ENCODE results near the gene PDE5A.
"Not testable (repeated sequence)": the region's sequence is repeated elsewhere in the genome, so short reads cannot be mapped to it uniquely, and the experiment has no call there.

Gene PDE5A
- 1.3 reads per million for total RNA-seq

DNA sequence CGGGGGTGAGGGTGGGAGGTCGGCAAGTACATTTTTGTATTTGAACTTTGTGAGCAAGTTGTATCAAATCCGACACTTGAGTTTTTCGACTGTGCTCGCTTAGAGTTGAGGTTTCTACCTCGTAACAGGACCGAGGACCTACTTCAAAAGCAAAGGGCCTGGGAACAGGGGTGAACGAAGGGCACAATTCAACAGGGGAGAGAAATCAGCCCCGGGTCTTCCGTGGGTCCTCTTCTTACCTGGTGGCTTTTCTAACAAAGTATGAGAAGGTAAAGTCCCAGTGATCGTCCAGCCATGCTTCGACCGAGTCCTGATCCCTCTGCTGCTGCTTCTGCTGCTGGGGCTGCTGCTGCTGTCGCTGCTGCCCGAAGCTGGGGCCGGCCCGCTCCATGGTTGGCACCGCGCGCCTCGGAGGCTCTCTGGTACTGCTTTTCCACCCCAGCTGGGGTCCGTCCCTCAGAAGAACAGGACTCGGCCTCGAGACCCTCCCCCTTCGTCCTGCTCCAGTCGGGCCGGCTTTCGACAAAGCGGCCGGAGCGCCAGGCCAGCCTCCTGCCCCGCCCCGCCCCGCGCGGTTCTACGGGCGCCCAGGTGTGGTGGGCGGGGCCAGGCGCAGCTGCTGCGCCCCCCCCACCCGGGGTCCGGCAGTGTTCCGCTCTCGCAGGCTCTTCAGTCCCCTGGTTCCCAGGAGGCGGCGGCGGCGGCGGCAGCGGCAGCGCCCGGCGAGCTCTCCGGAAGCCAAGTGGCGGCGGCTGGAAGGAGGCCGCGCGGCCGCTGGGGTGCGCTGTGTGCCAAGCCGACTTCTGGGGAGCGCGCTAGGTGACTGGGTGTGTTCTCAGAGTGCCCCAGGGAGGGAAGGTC is at the start of gene PDE5A:
Gene PDE5A, minus strand, starts transcription at position 524 of the 861 bp plus-strand sequence. Its CDS starts 133 bp downstream, at position 391.
- DNase-seq: peak; percentile 62

DNA sequence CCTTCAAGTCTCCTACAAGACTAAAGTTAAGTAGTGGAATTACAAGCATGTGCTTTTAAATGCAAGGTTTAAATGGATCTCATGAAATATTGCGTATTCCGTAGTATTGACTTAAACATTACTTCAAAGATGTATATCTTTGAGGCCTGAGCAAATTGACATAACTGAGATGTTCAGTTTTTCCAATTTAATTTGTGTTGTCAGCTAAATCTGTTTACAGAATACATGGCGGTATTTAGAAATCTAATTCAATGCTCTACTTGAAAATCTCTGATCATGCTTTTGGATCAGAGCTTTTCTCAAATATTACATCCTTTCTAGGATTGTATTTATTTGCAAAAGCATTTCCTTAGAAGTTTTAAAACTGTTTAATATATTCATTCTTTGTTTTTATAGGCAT is 47.5 kb upstream of the PDE5A start:
- no peak for DNase-seq

DNA sequence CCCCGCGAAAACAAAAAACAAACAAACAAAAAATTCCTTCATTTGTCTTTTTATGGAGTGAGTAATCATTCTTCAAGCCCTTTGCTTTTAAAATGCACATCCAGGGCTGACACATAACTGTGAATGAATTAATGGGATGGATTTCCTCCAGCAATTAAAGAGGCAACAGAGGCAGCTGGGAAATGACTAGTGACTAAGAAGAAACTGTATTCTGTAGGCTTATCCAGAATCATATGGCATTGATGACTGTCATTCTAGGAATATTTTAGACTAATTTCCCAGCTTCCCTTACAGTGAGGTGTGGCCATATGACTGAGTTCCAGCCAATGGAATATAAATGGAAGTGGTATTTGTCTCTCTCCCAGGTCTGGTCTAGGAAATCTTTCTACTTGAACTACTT is 46.8 kb upstream of the PDE5A start:
- no peak for DNase-seq

DNA sequence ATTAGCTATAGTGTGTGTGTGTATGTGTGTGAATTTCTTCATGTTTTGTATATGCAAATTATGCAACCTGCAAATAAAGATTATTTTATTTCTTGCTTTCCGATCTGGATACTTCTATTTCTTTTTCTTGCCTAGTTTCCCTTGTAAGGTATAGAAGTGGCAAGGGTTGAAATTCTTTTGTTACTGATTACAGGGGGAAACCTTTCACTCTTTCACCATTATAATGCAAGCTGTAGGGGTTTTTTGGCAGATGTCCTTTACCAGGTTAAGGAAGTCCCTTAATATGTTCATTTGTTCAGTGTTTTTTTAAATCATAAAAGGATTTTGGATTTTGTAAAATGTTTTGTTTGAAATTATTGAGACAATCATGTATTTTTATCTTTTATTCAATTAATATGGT is 44.3 kb upstream of the PDE5A start:
- DNase-seq: no peak

DNA sequence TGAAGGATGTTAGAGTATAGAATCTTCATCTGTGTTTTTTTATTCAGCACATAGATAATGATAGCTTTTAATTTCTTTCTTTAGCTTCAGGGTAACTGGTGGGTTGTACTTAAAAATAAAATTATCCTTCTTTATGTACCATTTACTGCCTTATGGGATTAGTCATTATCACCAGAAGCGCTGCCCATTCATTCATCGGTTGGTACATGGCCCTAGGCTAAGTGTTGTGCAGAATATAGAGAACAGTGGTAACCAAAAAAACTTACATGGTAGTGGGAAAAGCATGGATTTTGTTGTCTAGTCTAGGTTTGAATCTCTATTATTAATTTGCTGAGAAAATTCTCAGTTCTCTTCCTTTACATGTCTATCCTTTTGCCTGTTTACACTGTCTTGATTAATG is 43.5 kb upstream of the PDE5A start:
- no peak for DNase-seq

- no peak for DNase-seq
Measured at GRCh38 chr4:119671205-119671604, 42.6 kb upstream of the PDE5A start.

DNA sequence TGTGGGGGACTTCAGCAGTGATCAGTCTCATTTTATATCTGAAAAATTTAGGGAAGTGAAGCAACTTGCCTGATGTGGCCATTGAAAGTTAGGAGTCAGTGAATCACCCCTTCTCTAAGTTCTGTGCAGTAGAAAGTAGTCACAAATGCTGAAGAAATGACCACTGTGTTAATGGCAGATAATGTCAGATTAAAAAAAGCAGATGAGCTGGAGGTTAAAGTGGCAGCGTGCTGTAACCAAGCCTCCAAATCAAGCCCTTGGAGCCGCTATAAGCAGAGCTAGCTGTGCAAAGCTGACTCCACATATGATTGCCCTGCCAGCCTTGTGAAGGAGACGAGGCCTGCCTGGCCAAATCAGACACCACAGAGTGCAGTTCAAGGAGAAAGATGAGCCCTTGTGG is 39.2 kb upstream of the PDE5A start:
- DNase-seq: no peak

- no peak for DNase-seq
Measured at GRCh38 chr4:119666653-119667091, 38.1 kb upstream of the PDE5A start.

GRCh38 chr4:119665752-119666151 is 37.1 kb upstream of the PDE5A start:
- no peak for DNase-seq

DNA sequence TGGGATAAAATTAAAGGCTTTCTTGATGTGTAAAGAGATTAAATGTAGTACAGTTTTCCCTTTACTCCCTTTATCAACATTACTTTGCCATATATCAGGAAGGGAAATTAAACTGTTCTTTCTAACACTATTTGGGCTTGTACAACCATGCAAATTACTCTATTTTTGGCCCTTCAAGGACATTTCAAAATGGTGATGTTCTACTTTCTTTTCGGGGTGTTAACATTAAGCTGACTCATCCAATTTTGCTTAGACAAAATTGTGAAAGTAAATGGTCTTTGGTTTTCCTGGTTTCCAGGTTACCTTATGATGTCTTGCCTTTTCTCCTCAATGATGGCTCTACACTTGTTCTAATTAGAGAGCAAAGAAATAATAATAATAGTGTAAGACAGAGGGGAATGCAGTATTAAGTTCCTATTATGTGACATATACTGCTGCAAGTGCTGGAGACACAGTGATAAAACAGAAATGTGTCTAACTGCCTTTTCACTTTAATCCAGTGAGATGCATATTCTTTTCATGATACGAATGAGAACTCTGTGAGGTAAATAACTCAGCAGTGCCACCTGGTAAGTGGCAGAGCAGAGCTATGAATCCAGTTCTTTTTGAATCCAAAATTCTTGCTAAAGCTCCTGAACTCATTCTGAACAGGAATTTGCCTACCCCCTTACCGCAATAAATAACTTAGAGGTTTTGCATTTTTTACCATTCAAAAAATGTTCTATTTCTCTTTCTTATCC is 35.7 kb upstream of the PDE5A start:
- DNase-seq: no peak

DNA sequence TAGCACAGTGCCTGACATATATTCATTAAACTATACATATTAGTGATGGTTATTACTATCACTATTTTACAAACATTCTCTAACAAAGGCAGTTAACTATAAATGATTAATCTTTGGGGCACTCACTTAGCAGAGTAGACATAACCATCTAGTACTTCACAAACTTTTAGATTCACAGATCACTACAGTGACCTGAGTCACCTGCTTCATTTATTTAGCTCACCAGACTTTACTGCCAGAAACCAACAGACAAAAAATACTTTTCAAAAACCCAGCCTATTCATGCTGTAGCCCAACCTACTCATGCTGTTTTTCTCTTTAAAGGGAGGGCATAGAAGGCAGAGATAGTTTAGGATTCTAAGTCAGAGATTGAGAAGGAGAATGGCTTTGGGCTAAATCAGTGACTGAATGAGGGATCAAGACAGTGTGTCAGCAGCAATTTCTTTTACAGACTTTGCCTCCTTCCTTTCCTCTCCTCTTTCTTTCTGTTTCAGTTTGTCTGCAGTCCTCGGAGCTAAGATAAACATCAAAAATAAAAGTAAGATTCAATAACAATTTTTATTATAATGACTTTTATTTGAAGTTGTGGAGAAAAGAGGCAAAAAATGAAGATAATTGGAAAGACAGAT is 34.7 kb upstream of the PDE5A start:
- no peak for DNase-seq

- not testable (repeated sequence) for DNase-seq
Measured at GRCh38 chr4:119662612-119663011, 34.0 kb upstream of the PDE5A start.

GRCh38 chr4:119661231-119661630 is 32.6 kb upstream of the PDE5A start:
- DNase-seq: no peak

- DNase-seq: no peak
Measured at GRCh38 chr4:119659576-119659975, 31.0 kb upstream of the PDE5A start.

DNA sequence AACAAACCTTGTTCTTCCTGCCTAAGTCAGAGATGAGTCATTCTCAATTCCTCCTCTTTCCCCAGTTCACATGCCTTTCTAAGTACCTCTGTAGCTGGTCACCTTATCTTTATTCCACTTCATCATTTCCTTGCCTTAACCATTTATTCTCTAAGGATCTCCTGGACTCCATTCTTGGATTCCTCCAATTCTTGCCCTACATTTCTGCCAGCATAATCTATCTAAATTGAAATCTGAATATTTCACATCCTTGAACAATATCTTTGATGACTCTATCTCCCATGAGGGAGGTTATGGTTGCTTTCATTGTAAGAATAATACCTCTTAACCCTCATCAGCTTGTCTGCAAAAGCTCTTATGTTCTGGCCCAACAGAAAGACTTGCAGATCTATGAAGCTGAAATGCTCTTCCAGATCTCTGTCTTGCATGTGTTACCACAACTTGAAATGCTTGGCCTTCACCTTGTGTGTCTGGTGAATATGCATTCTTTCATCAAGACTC is 28.6 kb upstream of the PDE5A start:
- DNase-seq: no peak

GRCh38 chr4:119656342-119656741 is 27.7 kb upstream of the PDE5A start:
- no peak for DNase-seq

DNA sequence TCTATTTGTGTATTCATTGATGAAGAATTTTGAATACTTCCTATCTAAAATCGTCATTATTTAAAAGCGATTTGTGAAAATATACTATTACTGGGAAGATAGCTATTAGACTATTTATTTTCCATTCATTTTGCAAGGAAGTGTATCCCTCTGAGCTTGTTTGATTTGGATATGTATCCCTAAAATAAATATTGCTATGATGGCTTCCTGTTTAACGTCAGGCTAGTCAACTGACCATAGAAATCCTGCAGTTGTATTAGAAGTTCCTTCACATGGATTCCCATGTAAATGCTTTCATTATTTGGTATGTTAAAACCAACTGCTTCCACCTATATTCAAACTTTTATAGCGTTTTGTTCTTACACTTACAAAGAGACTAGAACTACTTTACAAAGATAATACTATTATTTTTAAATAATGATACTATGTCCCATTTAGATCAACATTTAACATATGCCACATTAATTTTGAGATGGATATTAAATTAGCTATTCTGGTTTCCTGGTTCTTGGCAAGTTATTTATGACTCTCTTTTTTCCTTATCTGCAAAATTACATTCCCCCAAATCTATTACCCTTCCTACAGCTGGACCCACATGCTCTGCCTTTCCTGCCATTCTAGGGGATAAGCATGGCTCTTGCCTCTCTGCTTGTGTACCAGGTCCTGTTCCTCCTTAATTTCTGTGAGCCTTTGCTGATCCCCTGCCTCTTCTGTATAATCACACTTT is 26.7 kb upstream of the PDE5A start:
- no peak for DNase-seq

DNA sequence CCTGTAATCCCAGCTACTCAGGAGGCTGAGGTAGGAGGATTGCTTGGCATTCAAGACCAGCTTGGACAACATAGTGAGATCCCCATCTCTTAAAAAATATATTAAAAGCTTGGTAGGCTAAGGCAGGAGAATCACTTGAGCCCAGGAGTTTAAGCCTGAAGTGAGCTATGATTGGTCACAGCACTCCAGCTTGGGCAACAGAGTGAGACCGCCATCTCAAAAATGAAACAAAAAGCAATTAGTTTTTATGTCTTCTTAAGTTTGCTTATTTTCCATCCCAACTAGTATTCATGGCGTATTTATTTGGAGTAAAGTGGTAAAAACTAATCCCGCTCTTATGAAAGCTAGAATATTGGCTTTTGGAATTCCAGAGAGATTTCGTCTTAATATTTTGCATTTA is 25.4 kb upstream of the PDE5A start:
- DNase-seq: no peak

DNA sequence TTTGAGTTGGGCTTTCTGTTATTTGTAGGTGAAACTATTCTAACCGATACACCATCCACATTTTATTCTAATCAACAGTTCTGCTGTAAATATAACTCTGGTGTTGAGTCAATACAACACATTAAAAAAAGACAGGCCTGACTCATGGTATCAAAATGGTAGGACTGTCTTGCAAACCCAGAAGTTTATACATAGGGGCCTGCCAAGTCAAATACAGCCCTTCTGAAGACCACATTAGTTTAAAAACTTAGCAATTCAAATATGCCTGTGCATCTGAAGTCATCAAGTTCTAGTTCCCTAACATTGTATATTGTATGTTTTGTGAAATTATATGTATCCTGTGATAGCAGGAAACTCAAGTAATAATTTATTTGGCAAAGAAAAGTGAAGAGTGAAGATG is 24.4 kb upstream of the PDE5A start:
- no peak for DNase-seq

DNA sequence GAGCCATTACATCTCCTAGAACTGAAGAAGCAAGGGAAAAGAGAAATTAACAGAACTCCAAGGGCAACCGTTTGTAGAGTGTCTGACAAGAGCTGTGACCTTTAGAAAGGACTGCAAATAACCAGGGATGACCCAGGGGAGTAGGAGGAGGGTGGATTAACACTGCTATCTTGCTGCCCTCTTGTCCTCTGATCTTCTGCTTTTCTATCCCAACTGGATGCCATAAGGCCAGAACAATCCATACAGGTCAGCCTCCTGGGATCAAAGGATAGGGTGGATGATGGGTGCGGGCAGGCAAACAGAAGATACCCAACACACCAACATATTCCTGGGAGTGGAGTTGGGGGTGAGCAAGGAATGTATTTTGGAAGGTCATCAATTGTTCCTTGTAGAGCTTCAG is 19.8 kb upstream of the PDE5A start:
- DNase-seq: no peak

DNA sequence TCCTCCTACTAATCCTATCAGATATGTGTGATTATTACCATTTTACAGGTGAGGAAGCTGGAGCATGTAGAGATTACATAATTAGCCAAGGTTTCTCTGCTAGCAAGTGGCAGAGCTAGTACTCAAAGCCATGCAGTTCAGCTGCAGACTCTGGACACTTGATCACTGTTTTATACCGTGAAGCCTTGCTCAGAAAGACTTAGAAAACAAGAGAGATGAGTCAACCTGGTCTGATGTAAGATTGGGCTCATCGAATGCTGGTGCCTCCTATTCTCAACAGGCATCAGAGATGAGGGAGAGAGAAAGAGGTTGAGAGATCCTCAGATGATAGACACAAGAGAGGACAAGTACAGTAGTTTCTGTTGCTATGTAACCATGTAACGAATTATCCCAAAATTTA is 19.0 kb upstream of the PDE5A start:
- DNase-seq: no peak

DNA sequence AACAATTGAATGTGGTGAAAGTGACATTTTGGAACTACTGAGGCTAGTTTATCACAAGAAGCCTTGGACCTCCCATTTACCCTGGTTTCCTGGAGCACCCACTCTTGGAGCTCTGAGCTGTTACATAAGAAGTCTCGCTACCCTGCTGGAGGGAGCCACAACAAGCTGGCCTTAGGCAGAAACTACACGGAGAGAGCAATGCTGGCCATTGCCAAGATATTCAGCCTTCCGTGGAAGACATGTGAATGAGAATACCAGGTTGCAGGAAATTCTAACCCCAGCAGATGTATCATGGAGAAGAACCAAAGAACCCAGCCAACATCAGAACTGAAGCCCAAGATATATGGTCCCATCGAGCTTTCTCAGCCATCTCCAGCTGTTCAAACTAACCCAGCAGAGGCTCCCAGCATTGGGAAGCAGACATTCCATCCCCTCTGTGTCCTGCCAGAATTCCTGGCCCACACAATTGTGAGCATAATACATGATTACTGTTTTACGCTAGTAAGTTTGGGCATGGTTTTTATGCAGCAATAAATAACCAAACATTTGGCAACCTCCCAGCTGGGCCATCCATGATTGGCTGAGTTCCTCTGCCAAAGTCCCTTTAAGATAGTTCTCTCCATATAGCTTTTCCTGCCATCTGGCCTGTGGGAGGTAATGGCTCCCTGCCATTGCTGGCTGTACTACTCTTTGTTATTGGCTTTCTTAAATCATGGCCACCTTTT is 17.9 kb upstream of the PDE5A start:
- DNase-seq: no peak

Measured in effector CD4-positive, alpha-beta T cell (primary cell).